Measurements from ENCODE around the gene MYRF. TPM values are rescaled to one million over a fixed set of nuclear protein-coding genes. Genes with fewer than 3 reads are reported as not detected.

Gene MYRF
- total and polyA plus RNA-seq, 2 donors (not counting 1 experiment from before 2014, with no cell fraction given): 0.27 to 0.34 TPM

DNA sequence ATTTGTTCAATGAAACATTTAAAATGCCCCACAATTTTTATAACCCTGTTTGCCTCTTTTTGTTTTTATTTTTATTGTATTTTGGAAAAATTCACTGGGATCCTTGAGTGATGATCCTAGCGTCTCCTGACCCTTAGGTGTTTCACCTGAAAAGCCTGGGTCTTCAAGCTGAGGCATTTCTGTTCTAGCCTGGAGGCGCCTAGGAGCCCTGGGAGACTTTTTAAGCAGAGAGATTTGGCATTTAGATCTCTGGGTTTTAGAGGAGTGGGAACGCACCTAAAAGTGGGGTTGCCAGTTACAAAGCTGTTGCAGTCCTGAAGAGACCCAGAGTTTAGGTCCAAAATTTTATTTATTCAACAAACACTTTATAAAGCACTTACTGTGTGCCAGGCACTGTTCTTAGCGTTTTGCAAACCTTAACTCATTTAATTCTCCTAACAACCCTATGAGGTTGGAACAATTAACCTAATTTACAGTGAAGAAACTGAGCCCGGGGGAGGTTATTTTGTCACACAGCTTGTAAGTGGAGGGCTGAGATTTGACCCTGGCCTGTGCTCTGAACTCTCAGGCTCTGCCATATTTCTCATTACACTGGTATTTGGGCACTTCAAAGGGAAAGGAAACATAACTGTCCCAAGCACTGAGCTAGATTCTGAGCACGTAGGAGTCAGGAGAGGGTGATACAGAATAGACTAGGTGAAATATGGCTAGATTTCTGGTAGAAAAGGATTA is 65.2 kb downstream of the MYRF start:
- WGBS (ENCODE audit: insufficient coverage): 89% methylated on average over 2 of the region's 6 CpGs
- Histone ChIP-seq H3K9ac (ENCODE audit: low read length) (no peak overlapping the region), H3K4me3 (ENCODE audit: control extremely low read depth in 1 of 5, extremely low read depth in 1 of 5, insufficient read depth in 1 of 5, low read depth in 2 of 5, low read length in 4 of 5) (peak overlapping the region in 3 of 5 experiments; percentile 70 to 77 (median 72)), H3K4me2 (replicated peaks; ENCODE audit: low read depth, low read length, poor library complexity, severe bottlenecking) (peak overlapping the region; percentile 100), H3K9me3 (ENCODE audit: control extremely low read depth in 1 of 3, control insufficient read depth in 2 of 3, insufficient read depth in 1 of 3, low read length in 2 of 3) (peaks cover 0 to 6% (median 0%) of the 10 kb centered on the region in 3 donors), H3K27me3 (replicated peaks in 1 of 4; ENCODE audit: control extremely low read depth in 1 of 4, control insufficient read depth in 3 of 4, insufficient read depth in 4 of 4, low read length in 3 of 4) (peaks cover 0 to 17% (median 4%) of the 10 kb centered on the region in 4 experiments), H3K36me3 (replicated peaks in 1 of 2; ENCODE audit: control extremely low read depth in 1 of 2, control insufficient read depth in 1 of 2, extremely low read depth in 1 of 2, insufficient read depth in 2 of 2, low read length in 1 of 2) (no peaks in the 10 kb centered on the region), H3K79me2 (ENCODE audit: control insufficient read depth, insufficient read depth, low read length) (no peaks in the 10 kb centered on the region), H2AFZ (ENCODE audit: insufficient read depth, low read depth, low read length, poor library complexity, severe bottlenecking) (peak overlapping the region; percentile 94), H3K4me1 (ENCODE audit: control insufficient read depth in 2 of 2, insufficient read depth in 2 of 2, low read length in 2 of 2) (peaks cover 9 to 24% of the 10 kb centered on the region in 2 donors), H3K27ac (ENCODE audit: low read length in 2 of 2) (no peak overlapping the region), H4K20me1 (ENCODE audit: control insufficient read depth, insufficient read depth, low read length, poor library complexity, severe bottlenecking) (no peaks in the 10 kb centered on the region)
- Mint-ChIP-seq H3K4me1 (peaks cover 15% of the 10 kb centered on the region), H3K9me3 (ENCODE audit: insufficient read depth) (no peaks in the 10 kb centered on the region), H3K27ac (no peak overlapping the region), H3K4me3 (peak overlapping the region; percentile 90), H3K27me3 (no peaks in the 10 kb centered on the region)
- ATAC-seq (ENCODE audit: low read depth): no peak
- intact Hi-C loops (cut with micrococcal nuclease): loop anchor here (1.0 to 5.0 kb wide), 3 partner anchors 25 to 305 kb away; partner anchors contain the start of genes FADS3, FEN1, INCENP and TMEM258
- DNase-seq: no peak
- TF ChIP-seq, protein P1, sequence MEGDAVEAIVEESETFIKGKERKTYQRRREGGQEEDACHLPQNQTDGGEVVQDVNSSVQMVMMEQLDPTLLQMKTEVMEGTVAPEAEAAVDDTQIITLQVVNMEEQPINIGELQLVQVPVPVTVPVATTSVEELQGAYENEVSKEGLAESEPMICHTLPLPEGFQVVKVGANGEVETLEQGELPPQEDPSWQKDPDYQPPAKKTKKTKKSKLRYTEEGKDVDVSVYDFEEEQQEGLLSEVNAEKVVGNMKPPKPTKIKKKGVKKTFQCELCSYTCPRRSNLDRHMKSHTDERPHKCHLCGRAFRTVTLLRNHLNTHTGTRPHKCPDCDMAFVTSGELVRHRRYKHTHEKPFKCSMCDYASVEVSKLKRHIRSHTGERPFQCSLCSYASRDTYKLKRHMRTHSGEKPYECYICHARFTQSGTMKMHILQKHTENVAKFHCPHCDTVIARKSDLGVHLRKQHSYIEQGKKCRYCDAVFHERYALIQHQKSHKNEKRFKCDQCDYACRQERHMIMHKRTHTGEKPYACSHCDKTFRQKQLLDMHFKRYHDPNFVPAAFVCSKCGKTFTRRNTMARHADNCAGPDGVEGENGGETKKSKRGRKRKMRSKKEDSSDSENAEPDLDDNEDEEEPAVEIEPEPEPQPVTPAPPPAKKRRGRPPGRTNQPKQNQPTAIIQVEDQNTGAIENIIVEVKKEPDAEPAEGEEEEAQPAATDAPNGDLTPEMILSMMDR (IDR thresholded peaks at IDR 0.05): no peak
- TF ChIP-seq EZH2 (IDR thresholded peaks at IDR 0.05; ENCODE audit: borderline replicate concordance, insufficient read depth, low read depth, low read length, poor library complexity, severe bottlenecking): no peak
- POLR2A ChIA-PET: interaction anchor here (1.2 kb wide), 1 partner anchor 17 kb away, joined by 3 read pairs; no protein-coding TSS in a partner anchor
- CTCF ChIA-PET: interaction anchor here (0.9 to 6.1 kb wide), 6 partner anchors 11 to 291 kb away, joined by 3 to 77 read pairs (median 9); partner anchors contain the start of gene FADS2

DNA sequence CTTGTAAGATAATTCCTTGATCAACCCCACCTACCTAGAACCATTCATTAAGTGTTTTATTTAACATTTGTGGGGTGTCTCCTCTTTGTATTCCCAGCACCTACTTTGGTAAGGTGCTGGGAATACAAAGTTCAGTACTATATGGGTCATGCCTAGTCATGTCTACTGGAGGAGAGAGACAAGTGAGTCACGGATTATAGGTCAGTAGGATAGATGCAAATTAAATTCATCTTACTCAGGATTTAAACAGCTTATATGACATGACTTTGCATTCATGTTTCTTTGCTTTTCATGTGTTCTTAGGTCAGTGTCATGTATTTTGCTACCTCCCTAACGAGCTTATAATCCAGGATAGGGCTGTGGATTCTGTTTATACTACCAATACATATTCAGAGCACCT is 67.7 kb downstream of the MYRF start:
- WGBS (ENCODE audit: insufficient coverage): no CpG with 5 or more reads among the region's 2 CpGs
- Histone ChIP-seq H3K79me2 (ENCODE audit: control insufficient read depth, insufficient read depth, low read length) (no peaks in the 10 kb centered on the region), H3K9me3 (ENCODE audit: control extremely low read depth in 1 of 3, control insufficient read depth in 2 of 3, insufficient read depth in 1 of 3, low read length in 2 of 3) (no peaks in the 10 kb centered on the region), H3K4me3 (ENCODE audit: control extremely low read depth in 1 of 5, extremely low read depth in 1 of 5, insufficient read depth in 1 of 5, low read depth in 2 of 5, low read length in 4 of 5) (no peak overlapping the region), H3K9ac (ENCODE audit: low read length) (no peak overlapping the region), H3K36me3 (replicated peaks in 1 of 2; ENCODE audit: control extremely low read depth in 1 of 2, control insufficient read depth in 1 of 2, extremely low read depth in 1 of 2, insufficient read depth in 2 of 2, low read length in 1 of 2) (no peaks in the 10 kb centered on the region), H3K27me3 (replicated peaks in 1 of 4; ENCODE audit: control extremely low read depth in 1 of 4, control insufficient read depth in 3 of 4, insufficient read depth in 4 of 4, low read length in 3 of 4) (peaks cover 0 to 15% (median 4%) of the 10 kb centered on the region in 4 experiments), H4K20me1 (ENCODE audit: control insufficient read depth, insufficient read depth, low read length, poor library complexity, severe bottlenecking) (no peaks in the 10 kb centered on the region), H2AFZ (ENCODE audit: insufficient read depth, low read depth, low read length, poor library complexity, severe bottlenecking) (no peak overlapping the region), H3K4me1 (ENCODE audit: control insufficient read depth in 2 of 2, insufficient read depth in 2 of 2, low read length in 2 of 2) (peaks cover 4 to 17% of the 10 kb centered on the region in 2 donors), H3K4me2 (replicated peaks; ENCODE audit: low read depth, low read length, poor library complexity, severe bottlenecking) (no peak overlapping the region), H3K27ac (ENCODE audit: low read length in 2 of 2) (no peak overlapping the region)
- no peaks in the 10 kb centered on the region for H3K9me3 Mint-ChIP-seq (ENCODE audit: insufficient read depth)
- intact Hi-C loops (cut with micrococcal nuclease): no loop called here
- peaks cover 10% of the 10 kb centered on the region for H3K4me1 Mint-ChIP-seq
- ChIA-PET POLR2A (no interaction called here), CTCF (interaction anchor here (2.2 kb wide), 1 partner anchor 23 kb away, joined by 5 read pairs; no protein-coding TSS in a partner anchor)
- no peak for DNase-seq
- H3K4me3 Mint-ChIP-seq: no peak overlapping the region
- no peaks in the 10 kb centered on the region for H3K27me3 Mint-ChIP-seq
- no peak for ATAC-seq (ENCODE audit: low read depth)
- TF ChIP-seq, protein P1 (IDR thresholded peaks at IDR 0.05): no peak
- no peak for TF ChIP-seq EZH2 (IDR thresholded peaks at IDR 0.05; ENCODE audit: borderline replicate concordance, insufficient read depth, low read depth, low read length, poor library complexity, severe bottlenecking)
- H3K27ac Mint-ChIP-seq: no peak overlapping the region

All from B cell (primary cell).